Measurements from ENCODE around the gene PIK3CA. TPM values are rescaled to one million over a fixed set of nuclear protein-coding genes. Genes with fewer than 3 reads are reported as not detected.

Gene PIK3CA
- polyA plus RNA-seq, 3 donors, result 7.4 to 9.5 (median 9.4) TPM

DNA sequence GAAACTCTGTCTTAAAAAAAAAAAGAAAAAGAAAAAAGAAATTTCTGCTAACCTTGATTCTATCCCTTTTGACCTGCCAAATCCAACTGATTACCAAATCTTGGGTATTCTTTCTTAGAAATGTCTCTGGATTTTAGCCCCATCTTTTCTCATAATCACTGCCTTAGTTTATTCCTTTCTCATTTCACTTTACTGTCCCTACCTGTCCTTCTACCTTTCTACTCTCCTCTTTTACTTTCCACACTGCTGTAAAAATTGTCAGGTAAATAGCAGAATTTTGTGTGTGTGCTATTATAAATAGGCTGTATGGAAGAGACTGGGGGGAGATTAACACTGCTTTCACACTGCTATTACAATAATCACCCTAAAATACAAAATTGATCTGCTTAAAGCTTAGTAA lies 16.7 kb downstream of the PIK3CA start:
- H2AFZ ChIP-seq (ENCODE audit: insufficient read depth, low read depth, low read length, poor library complexity, severe bottlenecking), result no peak overlapping the region
- DNase-seq, result no peak
- H3K4me1 ChIP-seq (ENCODE audit: control insufficient read depth in 1 of 2, insufficient read depth in 2 of 2, low read length in 2 of 2), result no peaks in the 10 kb centered on the region
- no peaks in the 10 kb centered on the region for H3K36me3 Mint-ChIP-seq
- no peak overlapping the region for H3K4me3 ChIP-seq (replicated peaks in 1 of 3; ENCODE audit: low read depth in 2 of 3, low read length in 3 of 3)
- no peaks in the 10 kb centered on the region for H3K27me3 Mint-ChIP-seq (ENCODE audit: low read depth in 3 of 3)
- H3K4me3 Mint-ChIP-seq, result no peak overlapping the region
- no peaks in the 10 kb centered on the region for H3K36me3 ChIP-seq (replicated peaks in 1 of 2; ENCODE audit: control insufficient read depth in 1 of 2, insufficient read depth in 2 of 2, low read length in 2 of 2)
- no peak overlapping the region for H3K27ac ChIP-seq (ENCODE audit: low read depth in 1 of 2, low read length in 2 of 2)
- H3K4me1 Mint-ChIP-seq, result peaks cover 24% of the 10 kb centered on the region
- intact Hi-C loops (cut with micrococcal nuclease), result no loop called here
- H3K79me2 ChIP-seq (ENCODE audit: insufficient read depth, low read length), result peaks cover 85% of the 10 kb centered on the region
- no peaks in the 10 kb centered on the region for H3K27me3 ChIP-seq (ENCODE audit: control insufficient read depth in 2 of 2, insufficient read depth in 2 of 2, low read length in 2 of 2)
- H3K4me2 ChIP-seq (replicated peaks; ENCODE audit: extremely low read depth, low read length, poor library complexity, severe bottlenecking), result no peak overlapping the region
- TF ChIP-seq, protein P1, sequence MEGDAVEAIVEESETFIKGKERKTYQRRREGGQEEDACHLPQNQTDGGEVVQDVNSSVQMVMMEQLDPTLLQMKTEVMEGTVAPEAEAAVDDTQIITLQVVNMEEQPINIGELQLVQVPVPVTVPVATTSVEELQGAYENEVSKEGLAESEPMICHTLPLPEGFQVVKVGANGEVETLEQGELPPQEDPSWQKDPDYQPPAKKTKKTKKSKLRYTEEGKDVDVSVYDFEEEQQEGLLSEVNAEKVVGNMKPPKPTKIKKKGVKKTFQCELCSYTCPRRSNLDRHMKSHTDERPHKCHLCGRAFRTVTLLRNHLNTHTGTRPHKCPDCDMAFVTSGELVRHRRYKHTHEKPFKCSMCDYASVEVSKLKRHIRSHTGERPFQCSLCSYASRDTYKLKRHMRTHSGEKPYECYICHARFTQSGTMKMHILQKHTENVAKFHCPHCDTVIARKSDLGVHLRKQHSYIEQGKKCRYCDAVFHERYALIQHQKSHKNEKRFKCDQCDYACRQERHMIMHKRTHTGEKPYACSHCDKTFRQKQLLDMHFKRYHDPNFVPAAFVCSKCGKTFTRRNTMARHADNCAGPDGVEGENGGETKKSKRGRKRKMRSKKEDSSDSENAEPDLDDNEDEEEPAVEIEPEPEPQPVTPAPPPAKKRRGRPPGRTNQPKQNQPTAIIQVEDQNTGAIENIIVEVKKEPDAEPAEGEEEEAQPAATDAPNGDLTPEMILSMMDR (IDR thresholded peaks at IDR 0.05), result no peak
- peaks cover 0 to under 1% (median 0%) of the 10 kb centered on the region in 7 donors for H3K9me3 Mint-ChIP-seq
- H3K9me3 ChIP-seq (replicated peaks in 1 of 2; ENCODE audit: control insufficient read depth in 1 of 2, insufficient read depth in 1 of 2, low read length in 2 of 2), result no peaks in the 10 kb centered on the region
- H3K27ac Mint-ChIP-seq, result no peak overlapping the region
- no peak overlapping the region for H3K9ac ChIP-seq (ENCODE audit: insufficient read depth, low read length, poor library complexity, severe bottlenecking)
- peaks cover 100% of the 10 kb centered on the region for H4K20me1 ChIP-seq (ENCODE audit: insufficient read depth, low read length)

DNA sequence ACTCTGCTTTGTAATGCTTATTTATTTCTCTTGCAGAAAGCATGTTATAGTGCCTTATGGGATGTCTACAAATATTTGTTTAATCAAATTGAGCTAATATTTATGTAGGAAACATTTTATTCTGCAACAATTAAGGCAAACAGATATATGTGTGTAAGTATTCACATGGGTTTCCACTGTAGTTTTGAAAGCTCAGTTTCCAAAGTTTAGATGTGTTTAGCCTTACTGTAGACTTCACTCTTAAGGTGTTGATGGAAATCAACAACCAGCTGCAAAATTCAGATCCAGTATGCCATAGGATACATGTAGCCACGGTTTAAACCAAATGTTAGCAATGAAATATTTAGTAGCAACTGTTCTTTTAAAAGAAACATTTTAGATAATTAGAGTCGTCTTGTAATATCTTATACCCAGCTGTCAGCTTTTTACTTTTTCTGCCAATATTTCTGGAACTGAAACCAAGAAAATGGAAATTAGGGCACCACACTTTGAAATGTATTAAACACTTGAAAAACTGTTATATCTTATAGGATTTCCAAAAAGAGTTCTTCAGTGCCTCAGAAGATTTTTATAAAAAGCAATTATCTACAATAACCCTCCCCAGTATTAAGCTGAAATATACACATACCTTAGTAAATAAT lies 18.5 kb downstream of the PIK3CA start:
- Mint-ChIP-seq H3K4me3 (no peak overlapping the region), H3K27me3 (ENCODE audit: low read depth in 3 of 3) (no peaks in the 10 kb centered on the region), H3K4me1 (peaks cover 18% of the 10 kb centered on the region), H3K27ac (no peak overlapping the region), H3K9me3 (peaks cover 0 to 10% (median 4%) of the 10 kb centered on the region in 7 donors), H3K36me3 (no peaks in the 10 kb centered on the region)
- Histone ChIP-seq H3K27ac (ENCODE audit: low read depth in 1 of 2, low read length in 2 of 2) (no peak overlapping the region), H3K4me3 (replicated peaks in 1 of 3; ENCODE audit: low read depth in 2 of 3, low read length in 3 of 3) (no peak overlapping the region), H2AFZ (ENCODE audit: insufficient read depth, low read depth, low read length, poor library complexity, severe bottlenecking) (no peak overlapping the region), H3K79me2 (ENCODE audit: insufficient read depth, low read length) (peaks cover 81% of the 10 kb centered on the region), H3K9ac (ENCODE audit: insufficient read depth, low read length, poor library complexity, severe bottlenecking) (no peak overlapping the region), H3K9me3 (replicated peaks in 1 of 2; ENCODE audit: control insufficient read depth in 1 of 2, insufficient read depth in 1 of 2, low read length in 2 of 2) (no peaks in the 10 kb centered on the region), H3K36me3 (replicated peaks in 1 of 2; ENCODE audit: control insufficient read depth in 1 of 2, insufficient read depth in 2 of 2, low read length in 2 of 2) (no peaks in the 10 kb centered on the region), H3K4me2 (replicated peaks; ENCODE audit: extremely low read depth, low read length, poor library complexity, severe bottlenecking) (no peak overlapping the region), H4K20me1 (ENCODE audit: insufficient read depth, low read length) (peaks cover 99% of the 10 kb centered on the region), H3K27me3 (ENCODE audit: control insufficient read depth in 2 of 2, insufficient read depth in 2 of 2, low read length in 2 of 2) (no peaks in the 10 kb centered on the region), H3K4me1 (ENCODE audit: control insufficient read depth in 1 of 2, insufficient read depth in 2 of 2, low read length in 2 of 2) (no peaks in the 10 kb centered on the region)
- WGBS (ENCODE audit: insufficient coverage), result no CpG with 5 or more reads among the region's 2 CpGs
- intact Hi-C loops (cut with micrococcal nuclease), result loop anchor here in 1 of 2 donors (2.0 kb wide), 1 partner anchor 44 kb away; no protein-coding TSS in a partner anchor
- DNase-seq, result no peak
- TF ChIP-seq, protein P1 (IDR thresholded peaks at IDR 0.05), result no peak

Data from CD14-positive monocyte (primary cell).